Measurements from ENCODE around the gene SYT6.

The SYT6 gene

GRCh38 chr1:114133129-114133528 is 20.5 kb downstream of the SYT6 start:
- no peak overlapping the region for H3K4me3 ChIP-seq (ENCODE audit: low read depth, low read length)
- TF ChIP-seq, protein P1, sequence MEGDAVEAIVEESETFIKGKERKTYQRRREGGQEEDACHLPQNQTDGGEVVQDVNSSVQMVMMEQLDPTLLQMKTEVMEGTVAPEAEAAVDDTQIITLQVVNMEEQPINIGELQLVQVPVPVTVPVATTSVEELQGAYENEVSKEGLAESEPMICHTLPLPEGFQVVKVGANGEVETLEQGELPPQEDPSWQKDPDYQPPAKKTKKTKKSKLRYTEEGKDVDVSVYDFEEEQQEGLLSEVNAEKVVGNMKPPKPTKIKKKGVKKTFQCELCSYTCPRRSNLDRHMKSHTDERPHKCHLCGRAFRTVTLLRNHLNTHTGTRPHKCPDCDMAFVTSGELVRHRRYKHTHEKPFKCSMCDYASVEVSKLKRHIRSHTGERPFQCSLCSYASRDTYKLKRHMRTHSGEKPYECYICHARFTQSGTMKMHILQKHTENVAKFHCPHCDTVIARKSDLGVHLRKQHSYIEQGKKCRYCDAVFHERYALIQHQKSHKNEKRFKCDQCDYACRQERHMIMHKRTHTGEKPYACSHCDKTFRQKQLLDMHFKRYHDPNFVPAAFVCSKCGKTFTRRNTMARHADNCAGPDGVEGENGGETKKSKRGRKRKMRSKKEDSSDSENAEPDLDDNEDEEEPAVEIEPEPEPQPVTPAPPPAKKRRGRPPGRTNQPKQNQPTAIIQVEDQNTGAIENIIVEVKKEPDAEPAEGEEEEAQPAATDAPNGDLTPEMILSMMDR (IDR thresholded peaks at IDR 0.05; ENCODE audit: insufficient read depth, low read depth, low read length, missing control alignments), result no peak
- no peak for DNase-seq (ENCODE audit: low read depth)

- no peak overlapping the region for H3K4me3 ChIP-seq (ENCODE audit: low read depth, low read length)
- no peak for DNase-seq (ENCODE audit: low read depth)
- TF ChIP-seq, protein P1 (IDR thresholded peaks at IDR 0.05; ENCODE audit: insufficient read depth, low read depth, low read length, missing control alignments), result no peak
Observed at GRCh38 chr1:114131526-114132220, 22.0 kb downstream of the SYT6 start.

DNA sequence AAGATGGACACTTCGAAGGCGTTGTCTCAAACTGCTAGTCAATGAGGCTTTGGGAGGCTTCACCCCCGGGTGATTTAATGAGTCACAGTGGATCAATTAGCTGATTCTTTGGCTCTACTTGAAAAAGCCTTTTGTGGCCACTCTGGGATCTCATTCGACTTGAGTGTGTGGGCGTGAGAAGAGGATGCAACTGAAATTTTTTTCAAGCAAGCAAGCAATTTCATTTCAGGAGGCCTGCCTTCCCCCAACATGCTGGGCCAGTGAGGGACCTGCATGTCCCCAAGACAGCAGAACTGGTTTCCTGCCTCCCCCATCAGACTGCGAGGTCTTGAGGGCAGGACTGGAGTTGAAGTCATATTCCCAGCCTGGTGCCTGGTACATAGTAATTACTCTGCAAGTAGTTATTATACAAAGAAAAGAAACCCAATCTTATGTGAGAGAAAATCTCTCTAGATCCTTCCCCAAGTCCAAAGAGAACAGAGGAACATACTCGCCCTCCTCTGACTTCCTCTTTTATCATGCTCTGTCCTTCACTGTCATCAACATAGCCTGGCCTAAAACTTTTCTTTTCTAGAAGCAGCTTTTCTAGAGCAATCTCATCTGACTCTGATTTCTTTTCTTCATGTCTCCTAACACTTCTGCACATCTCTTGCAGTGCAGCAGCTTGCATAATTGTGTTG is 22.7 kb downstream of the SYT6 start:
- TF ChIP-seq, protein P1 (IDR thresholded peaks at IDR 0.05; ENCODE audit: insufficient read depth, low read depth, low read length, missing control alignments), result no peak
- H3K4me3 ChIP-seq (ENCODE audit: low read depth, low read length), result no peak overlapping the region
- no peak for DNase-seq (ENCODE audit: low read depth)

DNA sequence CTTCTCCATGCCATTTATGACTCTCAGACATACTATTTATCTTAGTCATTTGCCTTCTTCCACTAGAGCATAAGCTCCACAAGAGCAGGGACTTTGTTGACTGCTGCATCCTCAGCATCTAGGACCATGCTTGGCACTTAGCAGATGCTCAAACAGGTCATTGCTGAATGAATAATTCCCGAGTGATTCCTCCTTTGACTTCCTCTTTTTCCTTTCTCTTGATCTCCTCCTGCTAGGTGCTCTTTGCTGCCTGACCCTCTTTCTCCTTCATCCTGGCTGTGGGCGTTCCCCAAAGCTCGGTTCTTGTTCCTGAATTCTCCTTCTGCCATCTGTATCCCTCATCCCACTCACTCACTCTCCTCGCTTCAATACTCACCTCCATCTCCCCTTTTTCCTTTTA is 23.5 kb downstream of the SYT6 start:
- TF ChIP-seq, protein P1 (IDR thresholded peaks at IDR 0.05; ENCODE audit: insufficient read depth, low read depth, low read length, missing control alignments), result no peak
- H3K4me3 ChIP-seq (ENCODE audit: low read depth, low read length), result no peak overlapping the region
- no peak for DNase-seq (ENCODE audit: low read depth)

- TF ChIP-seq, protein P1 (IDR thresholded peaks at IDR 0.05; ENCODE audit: insufficient read depth, low read depth, low read length, missing control alignments), result no peak
- DNase-seq (ENCODE audit: low read depth), result no peak
- H3K4me3 ChIP-seq (ENCODE audit: low read depth, low read length), result no peak overlapping the region
Observed at GRCh38 chr1:114128293-114128692, 25.4 kb downstream of the SYT6 start.

- H3K4me3 ChIP-seq (ENCODE audit: low read depth, low read length), result no peak overlapping the region
- TF ChIP-seq, protein P1 (IDR thresholded peaks at IDR 0.05; ENCODE audit: insufficient read depth, low read depth, low read length, missing control alignments), result no peak
- peak; percentile 67 for DNase-seq (ENCODE audit: low read depth)
Observed at GRCh38 chr1:114126261-114127095, 27.2 kb downstream of the SYT6 start.
